G401.6 (cell line): Measurements from ENCODE around the gene SLC44A5.
"Not testable (repeated sequence)": the region's sequence is repeated elsewhere in the genome, so short reads cannot be mapped to it uniquely, and the experiment has no call there.

Experiments
- FAIRE-seq: peaks from 2 replicates; lab custom pipeline; 2012; peaks lifted over from hg19 to GRCh38; lab: Jason Lieb, UNC

Gene SLC44A5

DNA sequence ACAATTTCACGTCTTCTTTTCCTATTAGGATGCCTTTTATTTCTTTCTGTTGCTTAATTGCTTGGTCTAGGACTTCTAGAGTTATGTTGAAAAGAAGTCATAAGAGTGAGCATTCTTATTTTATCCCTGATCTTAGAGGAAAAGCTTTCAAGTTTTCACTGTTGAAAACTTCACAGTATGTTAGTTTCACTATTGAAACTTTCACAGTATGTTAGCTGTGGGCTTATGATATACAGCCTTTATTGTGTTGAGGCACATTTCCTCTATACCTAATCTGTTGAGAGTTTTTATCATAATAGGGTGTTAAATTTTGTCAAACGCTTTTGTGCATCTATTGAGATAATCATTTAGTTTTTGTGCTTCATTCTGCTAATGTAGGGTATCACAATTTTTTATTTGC is 249.7 kb downstream of the SLC44A5 start:
- FAIRE-seq = no peak

DNA sequence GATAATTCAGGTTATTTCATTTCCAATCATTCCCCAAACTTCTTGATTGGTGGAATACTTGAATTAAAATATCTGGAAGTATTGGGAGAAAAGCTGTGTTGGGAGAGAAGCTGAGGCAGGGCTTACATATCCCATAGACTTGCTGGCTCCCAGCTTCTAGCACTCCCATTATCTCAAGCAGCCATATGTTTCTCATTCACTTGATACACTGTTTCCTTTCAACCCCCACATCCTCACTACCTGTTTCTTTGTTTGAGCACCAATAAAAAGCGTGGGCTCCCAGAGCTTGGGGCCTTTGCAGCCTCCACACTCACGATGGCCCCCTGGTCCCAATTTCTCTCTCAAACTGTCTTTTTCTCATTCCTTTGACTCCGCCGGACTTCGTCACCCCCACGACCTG is 256.6 kb downstream of the SLC44A5 start:
- not testable (repeated sequence) for FAIRE-seq

DNA sequence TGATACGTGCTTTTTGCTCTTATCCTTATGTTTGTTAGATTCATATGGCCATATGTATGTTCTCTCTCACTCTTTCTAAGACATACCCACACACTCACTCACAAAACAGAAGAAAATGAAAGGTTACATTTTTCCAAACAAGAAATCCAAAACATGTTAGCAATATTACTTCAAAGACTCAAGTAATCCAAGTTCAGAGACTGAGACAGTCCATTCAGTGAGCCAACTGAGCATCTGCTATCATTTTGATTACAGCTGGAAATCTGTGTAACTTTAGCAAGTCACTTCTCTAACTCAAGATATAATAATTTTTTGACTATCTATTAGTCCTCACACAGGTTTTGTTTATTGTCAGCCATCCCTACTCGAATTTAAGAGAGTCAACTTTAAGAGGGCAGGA is 257.9 kb downstream of the SLC44A5 start:
- FAIRE-seq = no peak

DNA sequence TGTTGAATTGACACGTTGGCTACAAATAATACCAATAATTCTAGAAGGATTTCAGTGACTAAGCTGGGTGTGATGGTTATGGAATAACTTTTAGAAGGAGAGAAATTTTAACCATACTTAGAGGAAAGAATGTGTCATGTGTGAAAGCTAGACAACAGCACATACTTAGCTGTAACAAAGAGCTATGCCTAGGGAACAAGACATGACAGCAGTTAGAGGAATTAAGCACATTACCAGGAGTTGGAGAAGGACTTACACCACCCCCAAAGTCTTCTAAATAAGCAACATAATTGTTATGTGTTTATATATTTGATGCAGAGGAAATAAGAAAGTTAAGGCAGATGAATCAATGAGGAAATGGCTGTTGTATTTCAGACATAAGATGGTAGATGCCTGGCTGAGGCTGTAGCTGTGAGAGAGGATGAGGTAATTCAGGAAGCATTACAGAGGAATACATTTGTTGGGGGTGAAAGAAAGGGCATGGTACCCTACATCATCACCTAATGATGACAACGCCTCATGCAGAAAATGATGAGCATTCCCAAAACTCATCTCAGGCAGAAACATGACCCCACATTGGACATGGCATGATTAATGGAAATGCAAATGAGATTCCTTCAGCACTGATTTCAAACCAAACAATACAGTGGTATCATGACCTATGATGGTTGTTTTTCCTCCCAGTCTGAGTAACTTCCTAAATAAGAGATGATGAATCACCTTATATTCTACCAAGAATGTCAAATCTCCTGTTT is 265.2 kb downstream of the SLC44A5 start:
- FAIRE-seq = no peak

DNA sequence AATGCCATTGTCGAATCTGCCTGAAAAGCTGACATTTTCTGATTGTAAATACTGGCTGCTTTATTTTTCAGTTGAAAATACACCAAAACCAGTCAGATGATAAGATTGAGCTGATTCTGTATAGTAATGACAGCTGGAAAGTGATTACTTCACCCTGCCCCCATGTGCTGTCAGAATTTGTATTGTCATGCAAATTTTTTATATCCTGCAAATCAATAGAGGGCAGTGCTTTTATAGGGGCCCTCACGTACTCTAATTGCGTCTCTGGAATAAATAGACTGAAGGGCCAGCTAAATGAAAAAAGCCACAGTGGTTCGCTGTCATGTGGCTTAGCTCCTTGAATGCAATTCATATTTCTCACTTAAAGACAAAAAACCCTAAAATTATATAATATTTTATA is 268.1 kb downstream of the SLC44A5 start:
- no peak for FAIRE-seq

DNA sequence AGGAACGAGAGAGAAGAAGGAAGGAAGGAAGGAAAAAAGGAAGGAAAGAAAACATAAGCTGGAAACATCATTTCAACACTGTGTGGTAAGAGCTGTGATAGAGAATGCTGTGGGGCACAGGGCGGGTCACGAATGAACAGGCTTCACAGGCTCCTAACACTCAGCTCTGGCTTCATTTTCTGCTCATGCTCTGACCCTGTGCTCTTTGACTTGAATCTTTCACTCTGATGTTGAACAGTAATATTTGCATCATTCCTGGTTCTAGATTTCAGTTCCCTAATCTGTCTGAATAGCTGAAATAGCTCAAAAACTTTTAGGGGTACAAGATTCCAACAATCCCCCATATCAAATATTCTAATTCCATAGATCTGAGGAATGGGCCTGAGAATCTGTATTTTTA is 269.4 kb downstream of the SLC44A5 start:
- no peak for FAIRE-seq

DNA sequence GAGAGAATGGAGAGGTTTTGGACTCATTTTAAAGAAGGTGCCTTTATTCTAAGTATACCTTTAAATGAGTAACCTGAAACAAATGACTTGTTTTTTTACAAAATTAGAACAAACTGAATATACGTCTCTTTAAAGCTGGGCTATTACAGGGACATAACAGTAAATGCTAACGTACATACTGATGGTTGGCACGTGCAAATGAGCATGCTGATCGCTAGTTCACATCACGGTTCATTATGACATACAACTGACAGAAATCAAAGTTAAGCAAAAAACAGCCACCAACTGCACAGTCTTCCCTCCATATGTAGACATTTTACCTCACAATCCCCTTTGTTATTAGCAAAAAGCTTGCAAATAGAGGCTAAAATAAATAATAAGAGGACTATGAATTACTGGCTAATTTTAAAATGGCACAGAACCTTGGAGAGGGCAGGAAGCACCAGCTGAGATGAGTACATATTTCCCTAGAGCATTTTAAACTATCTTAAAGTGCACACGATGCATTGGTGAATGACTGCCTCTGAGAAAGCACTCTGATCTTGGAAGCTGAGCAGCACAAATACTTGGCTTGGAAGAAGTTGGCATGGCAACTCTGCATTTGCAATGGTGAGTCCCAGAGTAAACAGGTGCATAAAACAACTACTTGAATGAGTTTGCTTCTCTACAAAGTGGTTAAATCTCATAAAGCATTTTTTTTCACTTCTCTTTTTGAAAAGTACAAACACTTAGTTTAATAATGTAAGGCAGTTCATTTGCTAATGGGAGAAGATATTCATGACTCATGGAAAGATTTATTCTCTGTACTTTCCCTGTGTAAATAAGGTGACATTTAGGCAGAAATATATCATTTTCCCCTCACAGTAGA is 272.1 kb downstream of the SLC44A5 start:
- FAIRE-seq = no peak

DNA sequence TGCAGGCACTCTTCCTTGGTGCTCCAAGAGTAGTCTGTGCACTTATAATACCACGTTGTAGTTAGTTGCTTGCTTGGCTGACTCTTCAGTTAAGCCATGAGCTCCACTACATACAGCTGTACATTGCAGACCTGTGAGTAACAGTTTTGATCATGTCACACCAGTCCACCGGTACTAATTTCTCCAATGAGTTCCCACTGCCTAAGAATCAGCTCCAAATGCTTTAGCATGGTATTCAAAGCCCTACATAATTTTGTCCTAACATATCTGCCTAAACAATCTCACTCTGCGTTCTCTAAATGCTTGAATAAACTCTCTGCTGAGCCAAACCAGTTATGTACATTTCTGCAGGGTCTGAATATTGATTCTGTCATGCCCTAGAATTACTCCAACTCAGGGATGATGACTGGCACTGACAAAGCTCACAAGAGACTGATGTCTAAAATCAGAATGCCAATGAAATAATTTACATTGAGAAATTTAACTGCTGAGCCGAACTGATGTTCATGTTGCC is 276.0 kb downstream of the SLC44A5 start:
- no peak for FAIRE-seq

DNA sequence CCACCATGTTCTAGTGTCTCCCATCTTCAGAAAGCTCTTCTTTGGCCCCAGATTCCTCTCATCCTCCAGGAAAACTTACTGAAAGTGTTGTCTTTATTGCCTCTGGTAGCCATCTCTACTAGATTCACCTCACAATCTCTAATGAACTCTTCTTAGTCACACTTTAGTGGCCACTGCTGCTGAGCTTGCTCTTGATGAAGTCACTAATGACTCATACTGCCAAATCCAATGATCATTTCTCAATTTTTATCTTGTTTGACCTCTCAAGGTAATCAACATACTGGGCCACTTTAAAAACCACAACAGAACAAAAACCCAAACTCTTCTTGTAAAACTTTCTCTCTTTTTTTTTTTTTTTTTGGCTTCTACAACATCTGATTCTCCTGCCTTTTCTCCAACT is 280.3 kb downstream of the SLC44A5 start:
- no peak for FAIRE-seq

DNA sequence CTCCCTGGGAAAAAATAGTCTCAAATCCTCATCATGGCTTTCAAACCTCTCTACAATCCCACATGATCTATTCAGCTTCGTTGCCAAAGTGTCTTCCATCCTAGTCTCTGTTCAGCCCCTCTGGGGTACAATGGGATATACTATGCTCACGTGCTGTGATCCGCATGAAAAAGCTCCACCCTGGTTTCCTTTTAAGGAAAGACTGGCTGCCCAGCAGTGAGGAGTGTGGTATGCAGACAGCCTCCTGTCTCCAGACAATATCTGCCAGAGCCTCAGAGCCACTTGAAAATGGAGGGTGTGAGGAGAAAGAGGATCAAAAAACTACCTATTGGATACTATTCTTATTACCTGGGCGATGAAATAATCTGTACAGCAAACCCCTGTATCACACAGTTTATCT is 282.2 kb downstream of the SLC44A5 start:
- no peak for FAIRE-seq

DNA sequence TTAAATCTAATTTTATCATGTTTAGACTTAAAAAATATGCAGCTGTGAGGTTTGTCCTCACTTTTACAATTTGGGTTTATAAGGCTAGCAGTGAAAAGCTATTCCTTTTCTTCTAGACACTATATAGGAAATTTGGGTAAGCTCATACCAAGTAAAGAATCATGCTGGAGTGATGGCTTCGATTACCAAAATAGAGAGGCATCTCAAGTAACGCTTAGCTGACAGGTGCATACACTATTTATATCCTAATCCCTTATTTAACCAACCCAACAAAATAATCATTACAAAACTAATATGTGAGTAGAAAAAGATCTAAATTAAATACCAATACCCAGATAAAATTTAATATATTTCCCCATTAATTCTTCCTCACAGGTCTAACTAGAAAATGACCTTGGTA is 283.5 kb downstream of the SLC44A5 start:
- no peak for FAIRE-seq

DNA sequence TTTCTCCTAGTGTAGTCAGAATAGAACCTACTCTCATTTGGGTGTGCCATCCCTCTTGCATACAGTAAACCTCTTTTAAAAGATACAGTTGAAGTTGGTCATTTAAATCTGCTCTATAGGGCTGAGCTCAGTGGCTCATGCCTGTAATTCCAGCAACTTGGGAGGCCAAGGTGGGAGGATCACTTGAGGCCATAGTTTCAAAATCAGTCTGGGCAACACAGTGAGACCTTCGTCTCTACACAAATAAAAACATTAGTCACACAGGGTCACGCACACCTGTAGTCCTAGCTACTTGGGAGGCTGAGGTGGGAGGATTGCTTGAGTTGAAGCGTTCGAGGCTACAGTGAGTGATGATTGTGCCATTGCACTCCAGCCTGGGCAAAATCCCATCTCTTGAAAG is 292.9 kb downstream of the SLC44A5 start:
- FAIRE-seq = no peak

DNA sequence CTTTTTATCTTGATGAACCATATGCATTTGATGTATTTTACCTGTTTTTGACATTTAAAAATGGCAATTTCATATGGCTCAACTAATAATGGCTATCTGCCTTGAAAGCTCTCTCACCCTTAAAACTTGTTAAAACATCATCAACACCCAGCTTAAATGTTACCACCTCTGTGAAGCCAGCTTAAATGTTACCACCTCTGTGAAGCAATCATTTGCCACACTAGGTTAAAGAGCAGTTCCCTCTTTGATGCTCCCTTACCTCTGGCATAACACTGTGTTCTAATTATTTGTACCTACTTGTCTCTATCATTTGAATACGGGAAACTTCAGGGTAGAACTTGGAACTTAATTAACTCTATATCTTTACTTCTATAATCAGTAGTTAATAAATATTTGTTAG is 294.7 kb downstream of the SLC44A5 start:
- no peak for FAIRE-seq

DNA sequence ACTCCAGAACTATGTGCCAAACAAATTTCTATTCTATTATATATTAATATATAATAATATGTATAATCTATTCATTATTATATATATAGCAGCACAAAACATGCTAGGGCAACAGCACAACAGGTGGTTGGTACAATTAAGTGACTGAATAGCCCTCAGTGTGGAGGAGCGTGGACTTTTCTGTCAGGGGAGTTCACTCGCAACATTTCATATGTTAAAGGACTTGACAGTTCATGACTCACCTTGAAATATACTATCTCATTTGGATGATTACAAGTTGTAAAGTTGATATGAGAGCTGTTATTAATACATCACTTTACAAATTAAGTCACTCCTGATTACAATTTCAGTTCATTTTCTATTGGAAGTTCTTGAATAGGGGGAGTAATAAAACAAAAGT is 298.3 kb downstream of the SLC44A5 start:
- FAIRE-seq = no peak

DNA sequence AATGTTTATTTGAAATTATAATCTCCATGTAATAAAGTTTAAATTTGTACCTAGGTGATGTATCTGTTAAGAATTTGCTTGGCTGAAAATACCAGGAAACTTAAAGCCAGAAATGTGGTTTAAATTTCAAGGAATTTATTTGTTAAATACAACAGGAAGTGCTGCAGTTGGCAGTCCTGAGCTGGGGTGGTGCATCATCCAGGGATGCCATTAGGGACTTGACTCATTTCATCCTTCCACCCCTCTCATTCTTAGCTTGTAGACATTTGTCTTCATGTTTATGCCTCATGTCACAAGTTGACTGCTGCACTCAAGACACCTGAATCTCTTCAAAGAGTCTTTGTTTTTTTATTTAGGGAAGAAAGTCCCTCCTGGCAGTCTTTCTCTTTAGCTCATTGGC is 300.8 kb downstream of the SLC44A5 start:
- FAIRE-seq = no peak

DNA sequence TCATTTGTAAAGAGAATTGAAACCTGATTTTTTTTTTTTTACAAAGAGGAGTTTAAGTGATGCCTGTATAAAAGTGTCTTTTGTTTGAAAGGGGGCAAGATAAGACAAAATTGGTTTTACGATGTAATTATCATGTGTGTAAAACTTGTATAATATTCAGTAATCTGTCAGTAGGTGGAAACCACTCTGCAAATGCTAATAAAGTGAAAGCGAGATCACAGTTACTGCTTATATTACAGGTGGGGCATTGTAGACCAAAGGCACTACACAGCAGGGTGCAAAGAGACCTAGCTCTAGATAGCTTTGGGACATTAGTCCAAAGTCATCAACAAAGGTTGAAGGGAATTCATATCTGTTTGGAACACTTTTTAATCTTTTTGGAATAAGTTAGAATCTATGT is 302.5 kb downstream of the SLC44A5 start:
- FAIRE-seq = no peak

DNA sequence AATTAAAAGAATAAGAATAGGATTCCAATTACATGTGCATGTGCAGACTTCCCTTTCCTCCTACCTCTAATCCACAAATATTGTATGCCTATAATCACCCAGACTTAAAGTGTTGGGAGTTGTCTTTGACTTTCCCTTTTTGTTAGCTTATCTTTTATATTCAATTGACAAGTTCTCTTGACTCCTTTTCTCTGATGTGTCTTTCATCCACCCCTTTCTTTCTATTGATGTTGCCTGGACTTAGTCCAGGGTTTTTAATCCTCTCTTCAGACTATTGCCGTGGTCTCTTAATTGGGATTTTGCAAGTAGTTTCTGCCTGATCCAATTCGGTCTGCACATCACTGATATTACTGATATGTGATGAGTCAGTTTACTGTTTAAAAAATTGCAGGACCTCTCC is 305.9 kb downstream of the SLC44A5 start:
- no peak for FAIRE-seq

DNA sequence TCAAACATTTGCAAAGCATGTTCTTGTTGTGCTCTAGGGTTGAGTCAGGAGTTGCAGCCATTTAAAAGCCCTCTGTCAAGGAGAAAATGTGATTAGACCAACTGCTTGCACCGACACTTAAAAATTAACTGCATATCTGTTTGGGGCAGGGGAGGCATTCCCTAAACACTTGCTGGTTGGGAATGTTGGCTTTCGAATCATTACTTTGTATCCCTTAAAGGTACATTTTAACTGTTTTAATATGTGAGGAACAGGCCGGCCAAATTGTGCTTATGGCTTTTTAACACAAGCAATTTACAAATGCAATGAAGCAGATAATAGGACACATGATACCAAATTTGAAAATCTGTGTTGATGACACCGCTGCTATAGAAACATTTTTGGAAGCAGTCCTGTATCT is 317.6 kb downstream of the SLC44A5 start:
- no peak for FAIRE-seq

DNA sequence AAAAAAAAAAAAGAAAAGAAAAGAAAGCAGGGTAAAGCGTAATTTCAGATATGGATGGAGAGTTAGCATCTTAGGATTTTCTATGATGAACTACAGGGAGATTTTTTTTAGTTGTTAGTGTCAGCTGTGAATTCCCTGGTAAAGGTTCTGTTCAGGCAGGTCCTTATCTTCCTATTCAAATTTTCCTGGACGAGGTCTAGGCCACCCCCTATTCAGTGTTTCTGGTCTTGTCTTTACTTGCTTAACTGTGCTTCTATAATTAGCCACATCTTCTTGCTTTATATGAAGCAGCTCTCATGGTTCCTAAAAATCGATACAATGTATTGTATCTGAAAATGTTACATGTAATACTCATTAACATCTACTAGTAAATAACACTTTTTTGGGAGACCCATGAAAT is 318.9 kb downstream of the SLC44A5 start:
- FAIRE-seq = no peak

DNA sequence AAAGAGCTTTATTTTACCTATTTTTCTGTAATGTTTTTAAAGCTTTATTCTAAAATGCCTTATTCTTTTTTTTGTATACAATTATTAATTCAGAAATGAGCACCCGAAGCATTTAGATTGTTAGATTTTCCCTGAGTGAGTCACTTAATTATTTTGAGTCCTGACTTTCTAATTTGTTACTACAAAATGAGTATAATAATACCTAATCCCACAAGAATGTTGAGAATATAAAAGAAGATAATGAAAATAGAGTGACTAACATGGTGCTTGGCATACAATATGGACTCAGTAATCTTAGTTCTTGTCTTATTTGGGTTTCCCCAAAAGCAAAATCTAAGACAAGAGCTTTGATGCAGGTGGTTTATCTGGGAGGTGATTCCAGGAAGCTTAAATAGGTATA is 334.5 kb downstream of the SLC44A5 start:
- FAIRE-seq = no peak

DNA sequence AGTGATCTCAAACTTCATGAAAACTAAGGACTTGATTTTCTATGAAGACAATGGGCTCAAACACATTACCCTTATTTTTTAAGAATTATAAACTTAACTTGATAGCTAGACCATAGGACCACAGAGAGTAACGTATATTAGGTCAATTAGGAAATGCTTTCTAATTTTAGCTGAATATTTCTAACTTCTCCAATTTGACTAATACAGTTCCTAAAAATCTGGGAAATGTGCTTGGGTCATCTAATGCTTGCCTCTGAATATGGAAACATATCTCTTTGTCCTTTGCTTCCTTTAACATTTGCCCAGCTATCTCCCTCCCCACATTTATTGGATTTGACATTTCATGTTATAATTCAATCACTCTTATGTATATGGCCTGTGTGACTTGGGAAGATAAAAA is 335.3 kb downstream of the SLC44A5 start:
- no peak for FAIRE-seq

DNA sequence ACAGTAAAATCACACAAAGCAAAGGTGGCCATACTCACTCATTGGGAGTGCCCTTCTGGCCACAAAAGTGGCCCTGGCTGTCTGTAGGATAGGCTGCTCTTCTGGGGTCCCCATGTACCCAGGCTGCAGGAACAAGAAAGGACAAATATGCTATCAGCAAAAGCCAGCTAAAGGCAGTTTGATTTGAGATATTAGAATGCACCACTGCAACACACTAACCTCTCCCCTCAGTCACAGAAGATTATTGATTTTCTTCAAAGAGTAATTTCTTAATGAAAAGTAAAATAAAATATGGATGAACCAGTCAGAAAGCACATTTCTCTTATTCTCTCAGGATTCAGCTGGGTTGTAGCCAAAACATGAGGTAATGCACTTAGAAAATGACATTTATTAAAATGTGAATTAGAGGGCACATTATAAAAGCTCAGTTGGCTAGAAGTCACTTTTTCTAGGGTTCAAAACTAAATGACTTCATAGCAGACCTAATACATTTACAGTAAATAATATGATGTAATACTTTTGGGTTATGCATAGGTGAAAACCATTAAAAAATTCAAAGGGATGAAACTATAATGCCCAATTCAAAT is 335.9 kb downstream of the SLC44A5 start:
- no peak for FAIRE-seq

DNA sequence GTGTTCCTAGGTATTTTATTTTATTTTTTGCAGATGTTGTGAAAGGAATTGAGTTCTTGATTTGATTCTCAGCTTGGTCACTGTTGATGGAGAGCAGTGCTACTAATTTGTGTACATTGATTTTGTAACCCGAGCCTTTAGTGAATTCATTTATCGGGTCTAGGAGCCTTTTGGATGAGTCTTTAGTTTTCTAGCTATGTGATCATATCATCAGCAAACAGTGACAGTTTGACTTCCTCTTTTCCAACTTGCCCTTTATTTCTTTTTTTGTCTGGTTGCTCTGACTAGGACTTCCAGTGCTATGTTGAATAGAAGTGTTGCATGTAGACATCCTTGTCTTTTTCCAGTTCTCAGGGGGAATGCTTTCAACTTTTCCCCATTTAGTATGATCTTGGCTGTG is 337.8 kb downstream of the SLC44A5 start:
- FAIRE-seq = no peak
